ENCODE data around the gene BLTP2. TPM values are rescaled to one million over a fixed set of nuclear protein-coding genes. Genes with fewer than 3 reads are reported as not detected.

The BLTP2 gene
- total and polyA plus RNA-seq, 2 of the 13 experiments (the other 11 are each of a cell fraction or from before 2014, with no cell fraction given) = 66.7 to 80.9 TPM

Other genes with a start within 250 kb of the BLTP2 start
- 9.4 and 22.6 TPM in 2 replicates for gene SLC46A1, start 238.9 kb downstream of the BLTP2 start, total RNA-seq (2016; rRNA removed; fragmentation: Illumina TruSeq; extraction: Trizol)
- gene SLC46A1, start 238.9 kb downstream of the BLTP2 start, polyA plus RNA-seq (2011; rRNA removed) = 19.6 and 25.8 TPM in 2 replicates
- gene SLC13A2, start 171.5 kb downstream of the BLTP2 start, total RNA-seq (2016; rRNA removed; fragmentation: Illumina TruSeq; extraction: Trizol) = not detected in 2 replicates
- gene SLC13A2, start 171.5 kb downstream of the BLTP2 start, polyA plus RNA-seq (2011; rRNA removed) = 0.07 TPM in 1 of 2 replicates, not detected in the other
- not detected in 2 replicates for gene FOXN1, start 138.8 kb downstream of the BLTP2 start, total RNA-seq (2016; rRNA removed; fragmentation: Illumina TruSeq; extraction: Trizol)
- gene FOXN1, start 138.8 kb downstream of the BLTP2 start, polyA plus RNA-seq (2011; rRNA removed) = 0.01 TPM in 1 of 2 replicates, not detected in the other
- gene UNC119, start 92.5 kb downstream of the BLTP2 start, total RNA-seq (2016; rRNA removed; fragmentation: Illumina TruSeq; extraction: Trizol) = 7.8 and 10.4 TPM in 2 replicates
- 57.6 and 63.1 TPM in 2 replicates for gene UNC119, start 92.5 kb downstream of the BLTP2 start, polyA plus RNA-seq (2011; rRNA removed)
- 26.6 and 42.6 TPM in 2 replicates for gene PIGS, start 73.6 kb downstream of the BLTP2 start, total RNA-seq (2016; rRNA removed; fragmentation: Illumina TruSeq; extraction: Trizol)
- gene PIGS, start 73.6 kb downstream of the BLTP2 start, polyA plus RNA-seq (2011; rRNA removed) = 23.5 and 31.7 TPM in 2 replicates
- 15.4 and 16.9 TPM in 2 replicates for gene ALDOC, start 68.3 kb downstream of the BLTP2 start, total RNA-seq (2016; rRNA removed; fragmentation: Illumina TruSeq; extraction: Trizol)
- gene ALDOC, start 68.3 kb downstream of the BLTP2 start, polyA plus RNA-seq (2011; rRNA removed) = 60.9 and 86.5 TPM in 2 replicates
- gene SPAG5, start 46.1 kb downstream of the BLTP2 start, total RNA-seq (2016; rRNA removed; fragmentation: Illumina TruSeq; extraction: Trizol) = 98.0 and 105 TPM in 2 replicates
- gene SPAG5, start 46.1 kb downstream of the BLTP2 start, polyA plus RNA-seq (2011; rRNA removed) = 28.2 and 41.4 TPM in 2 replicates
- gene RSKR, start 31.0 kb downstream of the BLTP2 start, total RNA-seq (2016; rRNA removed; fragmentation: Illumina TruSeq; extraction: Trizol) = 1.9 and 5.0 TPM in 2 replicates
- 8.6 and 10.4 TPM in 2 replicates for gene RSKR, start 31.0 kb downstream of the BLTP2 start, polyA plus RNA-seq (2011; rRNA removed)
- gene SDF2, start 16.7 kb upstream of the BLTP2 start, total RNA-seq (2016; rRNA removed; fragmentation: Illumina TruSeq; extraction: Trizol) = 39.1 and 58.2 TPM in 2 replicates
- gene SDF2, start 16.7 kb upstream of the BLTP2 start, polyA plus RNA-seq (2011; rRNA removed) = 58.4 and 61.2 TPM in 2 replicates
- 39.9 TPM in 2 replicates for gene SUPT6H, start 17.0 kb upstream of the BLTP2 start, total RNA-seq (2016; rRNA removed; fragmentation: Illumina TruSeq; extraction: Trizol)
- gene SUPT6H, start 17.0 kb upstream of the BLTP2 start, polyA plus RNA-seq (2011; rRNA removed) = 32.7 and 38.0 TPM in 2 replicates
- 0.31 and 0.73 TPM in 2 replicates for gene PROCA1, start 66.7 kb upstream of the BLTP2 start, total RNA-seq (2016; rRNA removed; fragmentation: Illumina TruSeq; extraction: Trizol)
- gene PROCA1, start 66.7 kb upstream of the BLTP2 start, polyA plus RNA-seq (2011; rRNA removed) = 0.82 and 1.5 TPM in 2 replicates
- gene RAB34, start 72.7 kb upstream of the BLTP2 start, total RNA-seq (2016; rRNA removed; fragmentation: Illumina TruSeq; extraction: Trizol) = 0.49 TPM in 1 of 2 replicates, not detected in the other
- gene RAB34, start 72.7 kb upstream of the BLTP2 start, polyA plus RNA-seq (2011; rRNA removed) = not detected in 2 replicates
- 1,771 and 1,936 TPM in 2 replicates for gene RPL23A, start 74.8 kb upstream of the BLTP2 start, total RNA-seq (2016; rRNA removed; fragmentation: Illumina TruSeq; extraction: Trizol)
- gene RPL23A, start 74.8 kb upstream of the BLTP2 start, polyA plus RNA-seq (2011; rRNA removed) = 1,550 and 1,876 TPM in 2 replicates
- 9.6 and 19.6 TPM in 2 replicates for gene TLCD1, start 81.1 kb upstream of the BLTP2 start, total RNA-seq (2016; rRNA removed; fragmentation: Illumina TruSeq; extraction: Trizol)
- 14.9 and 18.1 TPM in 2 replicates for gene TLCD1, start 81.1 kb upstream of the BLTP2 start, polyA plus RNA-seq (2011; rRNA removed)
- 4.3 and 5.8 TPM in 2 replicates for gene NEK8, start 83.6 kb upstream of the BLTP2 start, total RNA-seq (2016; rRNA removed; fragmentation: Illumina TruSeq; extraction: Trizol)
- gene NEK8, start 83.6 kb upstream of the BLTP2 start, polyA plus RNA-seq (2011; rRNA removed) = 13.5 and 15.6 TPM in 2 replicates
- gene TRAF4, start 98.9 kb upstream of the BLTP2 start, total RNA-seq (2016; rRNA removed; fragmentation: Illumina TruSeq; extraction: Trizol) = 56.6 and 89.9 TPM in 2 replicates
- gene TRAF4, start 98.9 kb upstream of the BLTP2 start, polyA plus RNA-seq (2011; rRNA removed) = 86.0 and 108 TPM in 2 replicates
- gene FAM222B, start 197.6 kb upstream of the BLTP2 start, total RNA-seq (2016; rRNA removed; fragmentation: Illumina TruSeq; extraction: Trizol) = 3.5 and 4.7 TPM in 2 replicates
- gene FAM222B, start 197.6 kb upstream of the BLTP2 start, polyA plus RNA-seq (2011; rRNA removed) = 7.3 TPM in 2 replicates
- gene ERAL1, start 209.9 kb upstream of the BLTP2 start, total RNA-seq (2016; rRNA removed; fragmentation: Illumina TruSeq; extraction: Trizol) = 46.9 and 50.7 TPM in 2 replicates
- gene ERAL1, start 209.9 kb upstream of the BLTP2 start, polyA plus RNA-seq (2011; rRNA removed) = 72.2 and 73.5 TPM in 2 replicates